CD4-positive, alpha-beta memory T cell (primary cell): ENCODE data around the gene SEC14L5. TPM values are rescaled to one million over a fixed set of nuclear protein-coding genes. Genes with fewer than 3 reads are reported as not detected.
"Not testable (repeated sequence)": the region's sequence is repeated elsewhere in the genome, so short reads cannot be mapped to it uniquely, and the experiment has no call there.

Source experiments
- CTCF ChIA-PET: fragments of 350-600 bp; sonication (Branson Sonifier 250); formaldehyde crosslinking; loops from one replicate; lab custom pipeline; 2021; ENCODE audit warnings: inconsistent platforms; ENCODE audit not compliant: partially characterized antibody; lab: Charles Lee
- POLR2A ChIA-PET: fragments of 350-600 bp; sonication (Branson Sonifier 250); formaldehyde crosslinking; loops from one replicate; lab custom pipeline; 2021; ENCODE audit not compliant: partially characterized antibody; lab: Charles Lee
- DNase-seq, 5 donors: peaks; one replicate each; pipeline versions ENCODE4 v3.0.0 to v3.0.0-alpha.2; 2020 to 2022; ENCODE audit warnings: mixed read lengths in 1 of 5
- H3K27ac ChIP-seq: one replicate; pipeline ENCODE4 v1.7.0; 2013; ENCODE audit warnings: low read depth, low read length
- H3K27me3 ChIP-seq: 2 replicates; pipeline ENCODE4 v1.7.0; 2013; ENCODE audit warnings: mild to moderate bottlenecking, low read length, moderate library complexity; ENCODE audit not compliant: insufficient read depth
- H3K36me3 ChIP-seq: 2 replicates; pipeline ENCODE4 v1.7.0; 2013; ENCODE audit warnings: mild to moderate bottlenecking, low read length, moderate library complexity; ENCODE audit not compliant: insufficient read depth
- H3K4me1 ChIP-seq: 2 replicates; pipeline ENCODE4 v1.7.0; 2013; ENCODE audit warnings: mild to moderate bottlenecking, low read length, moderate library complexity; ENCODE audit not compliant: insufficient read depth
- H3K4me3 ChIP-seq, 2 donors: one replicate each; pipeline ENCODE4 v1.7.0; 2013; ENCODE audit warnings: low read length in 2 of 2, mild to moderate bottlenecking in 1 of 2
- H3K9me3 ChIP-seq, 2 donors: one replicate each; pipeline ENCODE4 v1.7.0; 2013; ENCODE audit warnings: low read length in 2 of 2, control low read depth in 1 of 2; ENCODE audit not compliant: control insufficient read depth in 1 of 2
- H3K27ac Mint-ChIP-seq, 7 donors: one replicate each; pipeline ENCODE4 v1.8.0; 2020 to 2021; ENCODE audit warnings: mixed read lengths in 7 of 7, mild to moderate bottlenecking in 6 of 7, inconsistent platforms in 3 of 7, moderate library complexity in 3 of 7
- H3K27me3 Mint-ChIP-seq, 2 donors: one replicate each; pipeline ENCODE4 v1.8.0; 2020 to 2021; ENCODE audit warnings: mixed read lengths in 2 of 2
- H3K36me3 Mint-ChIP-seq, 2 donors: one replicate each; pipeline ENCODE4 v1.8.0; 2020 to 2021; ENCODE audit warnings: mixed read lengths in 2 of 2, inconsistent platforms in 1 of 2, mild to moderate bottlenecking in 1 of 2
- H3K4me1 Mint-ChIP-seq, 4 donors: one replicate each; pipeline ENCODE4 v1.8.0; 2020 to 2021; ENCODE audit warnings: mixed read lengths in 4 of 4, mild to moderate bottlenecking in 1 of 4
- H3K4me3 Mint-ChIP-seq, 8 donors: one replicate each; pipeline ENCODE4 v1.8.0; 2020 to 2021; ENCODE audit warnings: mixed read lengths in 8 of 8, mild to moderate bottlenecking in 7 of 8, moderate library complexity in 6 of 8, inconsistent platforms in 3 of 8
- H3K9me3 Mint-ChIP-seq, 8 donors: one replicate each; pipeline ENCODE4 v1.8.0; 2020 to 2021; ENCODE audit warnings: mixed read lengths in 8 of 8, mild to moderate bottlenecking in 5 of 8, inconsistent platforms in 3 of 8, moderate library complexity in 1 of 8
- intact Hi-C: fragments of 100-400 bp; cut with micrococcal nuclease; formaldehyde crosslinking; loops from one replicate; pipeline ENCODE4 v1.15.1; 2023
- polyA plus RNA-seq, 2 donors: library from polyadenylated mRNA; unstranded; fragments of 300-500 nt; fragmentation: Illumina TruSeq; gene quantifications; one replicate each; pipeline ENCODE4 v1.2.3, GENCODE V29; 2021
- total RNA-seq, 2 experiments: library from RNA; stranded (reverse); gene quantifications; one replicate each; pipeline ENCODE4 v1.2.3, GENCODE V29; 2021

SEC14L5 gene
- total and polyA plus RNA-seq, 4 experiments from 2014 or later: not detected

- Mint-ChIP-seq H3K4me1 (peaks cover 0 to 4% (median 0%) of the 10 kb centered on the region in 4 donors), H3K4me3 (no peak overlapping the region)
- POLR2A ChIA-PET: no interaction called here
Observed at GRCh38 chr16:5040451-5040850, 82.3 kb downstream of the SEC14L5 start.

GRCh38 chr16:5041600-5042133, 83.5 kb downstream of the SEC14L5 start:
- Mint-ChIP-seq H3K9me3 (no peaks in the 10 kb centered on the region), H3K4me3 (no peak overlapping the region), H3K36me3 (peaks cover 0 to 4% of the 10 kb centered on the region in 2 donors), H3K27ac (no peak overlapping the region), H3K4me1 (no peaks in the 10 kb centered on the region), H3K27me3 (peaks cover 0 to 4% of the 10 kb centered on the region in 2 donors)
- ChIA-PET CTCF (no interaction called here), POLR2A (no interaction called here)
- H3K27me3 ChIP-seq: no peaks in the 10 kb centered on the region
- H3K9me3 ChIP-seq: no peaks in the 10 kb centered on the region
- DNase-seq: no peak
- no peak overlapping the region for H3K27ac ChIP-seq
- intact Hi-C loops: no loop called here
- no peaks in the 10 kb centered on the region for H3K4me1 ChIP-seq
- H3K36me3 ChIP-seq: no peaks in the 10 kb centered on the region
- H3K4me3 ChIP-seq: no peak overlapping the region

More at GRCh38 chr16:5040451-5040850, 82.3 kb downstream of the SEC14L5 start:
- H3K9me3 ChIP-seq: no peaks in the 10 kb centered on the region
- no peaks in the 10 kb centered on the region for H3K36me3 ChIP-seq
- Mint-ChIP-seq H3K36me3 (peaks cover 0 to 3% of the 10 kb centered on the region in 2 donors), H3K27ac (no peak overlapping the region), H3K27me3 (peaks cover 0 to 4% of the 10 kb centered on the region in 2 donors), H3K9me3 (no peaks in the 10 kb centered on the region)
- DNase-seq: no peak
- no peaks in the 10 kb centered on the region for H3K4me1 ChIP-seq
- no peak overlapping the region for H3K27ac ChIP-seq
- H3K4me3 ChIP-seq: no peak overlapping the region
- no peaks in the 10 kb centered on the region for H3K27me3 ChIP-seq
- CTCF ChIA-PET: no interaction called here
- intact Hi-C loops: no loop called here

GRCh38 chr16:5042574-5043171, 84.5 kb downstream of the SEC14L5 start:
- Histone ChIP-seq H3K9me3 (no peaks in the 10 kb centered on the region), H3K27ac (no peak overlapping the region), H3K4me1 (no peaks in the 10 kb centered on the region), H3K4me3 (no peak overlapping the region), H3K36me3 (no peaks in the 10 kb centered on the region), H3K27me3 (no peaks in the 10 kb centered on the region)
- Mint-ChIP-seq H3K4me3 (no peak overlapping the region), H3K27me3 (peaks cover 0 to 4% of the 10 kb centered on the region in 2 donors), H3K4me1 (no peaks in the 10 kb centered on the region), H3K36me3 (peaks cover 0 to 4% of the 10 kb centered on the region in 2 donors), H3K27ac (no peak overlapping the region), H3K9me3 (no peaks in the 10 kb centered on the region)
- POLR2A ChIA-PET: no interaction called here
- CTCF ChIA-PET: no interaction called here
- intact Hi-C loops: no loop called here
- DNase-seq: no peak

GRCh38 chr16:5044011-5044540, 85.9 kb downstream of the SEC14L5 start:
- H3K36me3 ChIP-seq: no peaks in the 10 kb centered on the region
- no peaks in the 10 kb centered on the region for H3K9me3 ChIP-seq
- H3K27ac ChIP-seq: no peak overlapping the region
- Mint-ChIP-seq H3K9me3 (no peaks in the 10 kb centered on the region), H3K36me3 (peaks cover 0 to 4% of the 10 kb centered on the region in 2 donors), H3K27me3 (peaks cover 0 to 5% of the 10 kb centered on the region in 2 donors), H3K27ac (no peak overlapping the region), H3K4me3 (no peak overlapping the region), H3K4me1 (no peaks in the 10 kb centered on the region)
- H3K4me3 ChIP-seq: no peak overlapping the region
- no peak for DNase-seq
- intact Hi-C loops: no loop called here
- H3K27me3 ChIP-seq: no peaks in the 10 kb centered on the region
- ChIA-PET CTCF (interaction anchor here (0.7 kb wide), 1 partner anchor 14 kb away, joined by 4 read pairs; no protein-coding TSS in a partner anchor), POLR2A (no interaction called here)
- H3K4me1 ChIP-seq: no peaks in the 10 kb centered on the region

- H3K4me1 ChIP-seq, H3K27ac Mint-ChIP-seq, H3K27ac ChIP-seq, DNase-seq, H3K9me3 ChIP-seq, H3K36me3 Mint-ChIP-seq, intact Hi-C loops, H3K4me1 Mint-ChIP-seq, H3K27me3 Mint-ChIP-seq, H3K4me3 ChIP-seq, H3K4me3 Mint-ChIP-seq, POLR2A ChIA-PET, H3K36me3 ChIP-seq, H3K27me3 ChIP-seq, H3K9me3 Mint-ChIP-seq: not testable (repeated sequence)
- CTCF ChIA-PET: interaction anchor here (0.7 kb wide), 1 partner anchor 14 kb away, joined by 4 read pairs; no protein-coding TSS in a partner anchor
Observed at GRCh38 chr16:5044581-5044980, 86.5 kb downstream of the SEC14L5 start.

- intact Hi-C loops: no loop called here
- ChIA-PET POLR2A (no interaction called here), CTCF (no interaction called here)
- H3K4me1 Mint-ChIP-seq: no peaks in the 10 kb centered on the region
- no peak overlapping the region for H3K4me3 Mint-ChIP-seq
- H3K36me3 Mint-ChIP-seq: peaks cover 0 to 4% of the 10 kb centered on the region in 2 donors
- no peaks in the 10 kb centered on the region for H3K27me3 ChIP-seq
- no peaks in the 10 kb centered on the region for H3K36me3 ChIP-seq
- DNase-seq: no peak
- H3K9me3 ChIP-seq: no peaks in the 10 kb centered on the region
- no peak overlapping the region for H3K4me3 ChIP-seq
- H3K27me3 Mint-ChIP-seq: peaks cover 0 to 5% of the 10 kb centered on the region in 2 donors
- no peak overlapping the region for H3K27ac Mint-ChIP-seq
- no peak overlapping the region for H3K27ac ChIP-seq
- no peaks in the 10 kb centered on the region for H3K4me1 ChIP-seq
- H3K9me3 Mint-ChIP-seq: peaks cover 0 to 9% (median under 1%) of the 10 kb centered on the region in 8 donors
Observed at GRCh38 chr16:5045499-5046115, 87.5 kb downstream of the SEC14L5 start.

GRCh38 chr16:5046914-5047313, 88.8 kb downstream of the SEC14L5 start:
- intact Hi-C loops: no loop called here

More at GRCh38 chr16:5046914-5047313, 88.8 kb downstream of the SEC14L5 start:
- no peaks in the 10 kb centered on the region for H3K36me3 ChIP-seq
- no peak overlapping the region for H3K27ac ChIP-seq
- H3K4me1 Mint-ChIP-seq: no peaks in the 10 kb centered on the region
- H3K4me3 Mint-ChIP-seq: no peak overlapping the region
- ChIA-PET POLR2A (no interaction called here), CTCF (no interaction called here)
- H3K36me3 Mint-ChIP-seq: peaks cover 0 to 4% of the 10 kb centered on the region in 2 donors
- no peaks in the 10 kb centered on the region for H3K27me3 ChIP-seq
- H3K27ac Mint-ChIP-seq: no peak overlapping the region
- H3K9me3 Mint-ChIP-seq: peaks cover 0 to 18% (median 2%) of the 10 kb centered on the region in 8 donors
- H3K9me3 ChIP-seq: no peaks in the 10 kb centered on the region
- H3K4me3 ChIP-seq: no peak overlapping the region
- no peaks in the 10 kb centered on the region for H3K4me1 ChIP-seq
- H3K27me3 Mint-ChIP-seq: peaks cover 0 to 4% of the 10 kb centered on the region in 2 donors
- DNase-seq: no peak
